ENCODE results near the gene ALG14.
"Not testable (repeated sequence)": the region's sequence is repeated elsewhere in the genome, so short reads cannot be mapped to it uniquely, and the experiment has no call there.

ALG14 gene

DNA sequence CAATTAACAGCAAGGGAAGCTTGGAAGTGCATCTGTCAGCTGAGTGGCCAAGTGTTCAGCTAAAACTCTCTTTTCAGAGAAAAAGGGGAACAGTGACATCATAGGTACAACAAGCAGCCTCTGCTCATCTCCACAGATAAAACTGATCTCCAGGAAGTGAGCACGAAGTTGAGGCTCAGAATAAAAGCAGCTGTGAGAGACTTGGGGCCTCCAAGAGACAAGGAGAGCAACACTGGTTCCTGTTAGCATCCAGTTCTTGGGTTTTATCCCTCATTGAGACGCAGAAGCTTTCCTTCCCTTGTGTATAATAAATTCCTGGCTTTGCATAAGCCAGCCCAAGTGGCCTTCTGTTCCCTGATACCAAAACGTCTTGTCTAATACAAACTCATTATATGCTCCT, 125.9 kb downstream of the ALG14 start:
- no peaks in the 10 kb centered on the region for H3K4me1 Mint-ChIP-seq (ENCODE audit: low read depth)
- H3K9me3 Mint-ChIP-seq, result no peaks in the 10 kb centered on the region
- H3K36me3 Mint-ChIP-seq (ENCODE audit: low read depth), result no peaks in the 10 kb centered on the region
- peaks cover 7% of the 10 kb centered on the region for H3K27me3 Mint-ChIP-seq
- H3K4me3 Mint-ChIP-seq, result no peak overlapping the region
- no peak overlapping the region for H3K27ac Mint-ChIP-seq
- DNase-seq, result no peak

DNA sequence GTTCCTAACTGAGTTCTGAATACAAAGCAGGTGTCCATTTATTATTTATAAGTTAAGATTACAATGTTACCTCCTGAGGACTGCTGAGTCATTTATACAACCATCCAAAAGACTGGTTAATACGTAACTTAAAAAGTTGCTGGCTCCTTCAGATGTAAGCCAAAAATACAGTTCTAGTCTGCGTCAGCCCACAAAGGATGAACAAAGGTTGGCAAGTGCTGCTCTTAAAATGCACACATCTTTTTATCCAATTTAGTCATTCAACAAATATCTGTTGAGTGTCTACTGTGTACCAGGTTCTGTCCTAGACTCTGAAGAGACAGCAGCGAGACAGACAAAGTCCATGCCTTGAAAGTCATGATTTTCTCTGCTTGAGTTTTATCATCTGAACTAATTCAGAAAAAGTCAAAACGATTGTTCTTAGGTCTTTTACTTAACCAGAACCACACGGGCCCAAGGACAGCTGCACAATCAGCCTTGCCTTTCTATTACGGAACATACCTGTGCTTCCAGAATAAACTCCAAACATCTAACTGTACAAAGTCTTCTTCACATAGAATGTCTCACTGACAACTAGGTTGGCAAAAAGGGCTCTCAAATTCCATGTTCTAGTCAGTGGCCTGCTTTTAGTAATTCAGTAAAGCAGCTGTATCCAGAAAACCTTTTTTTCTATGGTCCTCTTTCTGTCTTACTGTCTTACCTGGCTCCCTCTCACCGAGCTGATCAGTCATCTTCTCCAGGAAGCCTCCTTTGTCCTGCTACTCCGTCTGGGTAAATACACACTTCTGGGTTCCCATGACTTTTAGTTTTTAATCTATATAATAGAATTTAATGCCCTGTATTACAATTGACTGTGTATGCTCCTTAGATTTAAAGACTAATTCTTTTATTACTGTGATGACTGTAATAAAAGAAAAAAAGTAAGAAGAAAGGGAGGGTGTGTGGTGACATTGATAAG, 130.3 kb downstream of the ALG14 start:
- Mint-ChIP-seq H3K36me3 (ENCODE audit: low read depth) (no peaks in the 10 kb centered on the region), H3K27ac (no peak overlapping the region)

DNA sequence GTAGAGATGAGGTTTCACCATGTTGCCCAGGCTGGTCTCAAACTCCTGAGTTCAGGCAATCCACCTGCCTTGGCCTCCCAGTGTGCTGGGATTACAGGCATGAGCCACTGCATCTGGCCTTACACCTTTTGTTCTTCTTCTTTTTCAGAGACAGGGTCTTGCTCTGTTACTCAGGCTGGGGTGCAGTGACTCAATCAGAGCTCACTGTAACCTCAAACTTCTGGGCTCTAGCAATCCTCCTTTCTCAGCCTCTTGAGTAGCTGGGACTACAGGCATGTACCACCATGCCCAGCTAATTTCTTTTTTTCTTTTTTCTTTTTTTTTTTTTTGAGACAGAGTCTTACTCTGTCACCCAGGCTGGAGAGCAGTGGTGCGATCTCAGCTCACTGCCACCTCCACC, 131.3 kb downstream of the ALG14 start:
- not testable (repeated sequence) for H3K4me3 Mint-ChIP-seq; H3K27me3 Mint-ChIP-seq; H3K4me1 Mint-ChIP-seq (ENCODE audit: low read depth); H3K36me3 Mint-ChIP-seq (ENCODE audit: low read depth); DNase-seq; H3K9me3 Mint-ChIP-seq; H3K27ac Mint-ChIP-seq

More for the DNA sequence above, 130.3 kb downstream of the ALG14 start:
- peaks cover 10% of the 10 kb centered on the region for H3K27me3 Mint-ChIP-seq
- no peaks in the 10 kb centered on the region for H3K4me1 Mint-ChIP-seq (ENCODE audit: low read depth)
- no peak overlapping the region for H3K4me3 Mint-ChIP-seq
- no peaks in the 10 kb centered on the region for H3K9me3 Mint-ChIP-seq
- DNase-seq, result no peak

DNA sequence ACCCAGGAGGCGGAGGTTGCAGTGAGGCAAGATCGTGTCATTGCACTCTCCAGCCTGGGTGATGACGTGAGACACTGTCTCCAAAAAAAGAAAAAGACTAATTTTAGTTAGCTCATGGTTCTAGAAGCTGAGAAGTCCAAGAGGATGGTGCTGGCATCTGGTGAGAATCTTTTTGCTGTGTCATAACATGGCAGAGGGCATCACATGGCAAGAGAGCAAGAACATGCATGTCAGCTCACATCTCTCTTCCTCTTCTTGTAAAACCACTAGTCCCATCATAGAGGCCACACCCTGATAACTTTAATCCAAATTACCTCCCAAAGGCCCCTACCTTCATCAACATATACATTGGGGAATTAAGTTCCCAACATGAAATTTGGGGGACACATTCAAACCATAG, 132.0 kb downstream of the ALG14 start:
- no peaks in the 10 kb centered on the region for H3K4me1 Mint-ChIP-seq (ENCODE audit: low read depth)
- no peak for DNase-seq
- H3K27me3 Mint-ChIP-seq, result peaks cover 13% of the 10 kb centered on the region
- H3K36me3 Mint-ChIP-seq (ENCODE audit: low read depth), result no peaks in the 10 kb centered on the region
- no peak overlapping the region for H3K27ac Mint-ChIP-seq
- H3K4me3 Mint-ChIP-seq, result no peak overlapping the region
- no peaks in the 10 kb centered on the region for H3K9me3 Mint-ChIP-seq

DNA sequence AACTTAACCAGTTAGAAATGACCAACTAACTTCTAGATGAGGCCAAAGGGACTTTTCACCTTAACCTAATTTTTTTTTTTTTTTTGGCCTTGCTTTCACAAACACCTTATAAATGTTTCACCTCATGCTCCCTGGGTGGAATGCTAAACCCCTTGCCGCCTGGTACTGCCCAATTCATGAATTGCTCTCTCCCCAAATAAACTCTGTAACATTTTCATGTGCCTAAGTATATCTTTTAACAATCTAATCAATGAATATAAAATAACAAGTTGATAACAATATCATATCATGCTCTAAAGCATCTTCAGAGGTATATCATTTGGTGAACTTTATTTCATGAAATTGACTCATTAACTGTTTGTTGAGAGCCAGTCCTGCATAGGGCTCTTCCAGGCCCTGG, 134.9 kb downstream of the ALG14 start:
- Mint-ChIP-seq H3K4me1 (ENCODE audit: low read depth) (peaks cover 4% of the 10 kb centered on the region), H3K27ac (no peak overlapping the region), H3K36me3 (ENCODE audit: low read depth) (no peaks in the 10 kb centered on the region), H3K9me3 (no peaks in the 10 kb centered on the region), H3K27me3 (peaks cover 6% of the 10 kb centered on the region), H3K4me3 (no peak overlapping the region)
- no peak for DNase-seq

DNA sequence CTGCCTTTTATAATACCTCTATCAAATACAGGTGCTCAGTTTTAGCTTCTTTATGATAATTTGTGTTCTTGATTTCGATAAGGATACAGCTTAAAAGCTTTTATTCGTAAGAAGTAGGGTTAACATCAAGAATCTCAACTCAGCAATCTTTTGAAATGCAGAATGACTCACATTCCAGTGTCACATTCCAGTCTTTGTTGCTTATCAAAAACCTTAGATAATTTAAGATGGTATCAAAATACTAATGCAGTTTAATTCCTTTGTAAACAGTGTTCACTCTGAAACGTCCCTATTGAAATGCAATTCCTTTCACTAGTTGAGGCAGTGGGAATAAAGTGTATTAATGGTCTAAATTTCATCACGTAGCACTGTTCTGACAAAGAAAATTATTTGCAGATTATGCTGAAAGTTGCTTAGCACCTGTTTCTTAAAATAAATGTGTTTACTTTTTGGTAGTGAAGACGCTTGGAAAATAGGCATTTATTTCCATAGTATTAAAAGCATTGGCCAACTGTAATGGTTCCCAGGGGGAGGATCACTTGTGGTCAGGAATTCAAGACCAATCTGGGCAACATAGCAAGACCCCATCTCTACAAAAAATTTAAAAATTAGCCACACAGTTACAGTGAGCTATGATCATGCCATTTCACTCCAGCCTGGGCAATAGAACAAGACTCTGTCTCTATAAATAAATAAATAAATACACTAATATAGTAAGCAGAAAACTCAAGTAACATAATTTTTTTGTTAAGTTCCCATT, 135.7 kb downstream of the ALG14 start:
- no peak for DNase-seq
- Mint-ChIP-seq H3K27ac (no peak overlapping the region), H3K4me3 (no peak overlapping the region), H3K27me3 (peaks cover 6% of the 10 kb centered on the region), H3K36me3 (ENCODE audit: low read depth) (no peaks in the 10 kb centered on the region), H3K4me1 (ENCODE audit: low read depth) (peaks cover 4% of the 10 kb centered on the region), H3K9me3 (no peaks in the 10 kb centered on the region)

DNA sequence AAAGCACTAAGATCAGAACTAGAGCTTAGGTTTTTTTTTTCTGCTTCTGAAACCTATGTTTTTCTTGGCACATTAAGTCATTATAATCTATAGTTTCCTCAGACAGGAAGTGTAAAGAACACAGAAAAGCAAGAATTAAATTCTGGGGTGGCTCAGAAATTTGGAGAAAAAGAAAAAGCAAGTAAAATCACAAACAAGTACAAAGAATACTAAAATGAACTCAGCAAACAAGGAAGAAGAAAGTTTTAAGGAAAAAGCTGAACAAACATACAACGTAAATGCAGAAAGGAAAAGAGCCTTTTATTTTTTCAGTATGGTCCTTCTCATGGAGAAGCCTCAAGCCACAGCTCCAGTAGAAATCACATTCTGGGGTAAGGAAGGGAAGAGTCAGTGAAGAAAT, 137.3 kb downstream of the ALG14 start:
- DNase-seq, result no peak
- Mint-ChIP-seq H3K27me3 (peaks cover 6% of the 10 kb centered on the region), H3K4me1 (ENCODE audit: low read depth) (peaks cover 4% of the 10 kb centered on the region), H3K9me3 (no peaks in the 10 kb centered on the region), H3K4me3 (no peak overlapping the region), H3K27ac (no peak overlapping the region), H3K36me3 (ENCODE audit: low read depth) (no peaks in the 10 kb centered on the region)

DNA sequence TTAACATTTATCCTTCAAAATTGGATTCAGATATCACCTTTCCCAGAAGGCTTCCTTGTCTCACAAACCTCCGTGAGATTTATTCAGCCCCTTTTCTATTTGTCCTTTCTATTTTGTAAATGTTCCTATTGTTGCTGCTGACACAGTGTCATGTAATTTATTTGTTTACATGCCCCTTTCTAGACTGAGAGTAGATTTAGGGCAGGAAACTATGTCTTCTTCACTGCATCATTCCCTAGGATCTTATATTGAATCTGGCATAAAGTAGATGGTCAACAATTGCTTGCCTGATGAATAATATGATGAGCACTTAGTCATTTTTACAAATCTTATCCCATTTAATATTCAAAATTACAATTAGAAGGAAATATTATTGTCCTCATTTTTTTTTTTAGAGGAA, 137.7 kb downstream of the ALG14 start:
- H3K27me3 Mint-ChIP-seq, result peaks cover 6% of the 10 kb centered on the region
- H3K9me3 Mint-ChIP-seq, result no peaks in the 10 kb centered on the region
- H3K4me3 Mint-ChIP-seq, result no peak overlapping the region
- no peaks in the 10 kb centered on the region for H3K36me3 Mint-ChIP-seq (ENCODE audit: low read depth)
- H3K4me1 Mint-ChIP-seq (ENCODE audit: low read depth), result peaks cover 4% of the 10 kb centered on the region
- no peak overlapping the region for H3K27ac Mint-ChIP-seq
- no peak for DNase-seq

DNA sequence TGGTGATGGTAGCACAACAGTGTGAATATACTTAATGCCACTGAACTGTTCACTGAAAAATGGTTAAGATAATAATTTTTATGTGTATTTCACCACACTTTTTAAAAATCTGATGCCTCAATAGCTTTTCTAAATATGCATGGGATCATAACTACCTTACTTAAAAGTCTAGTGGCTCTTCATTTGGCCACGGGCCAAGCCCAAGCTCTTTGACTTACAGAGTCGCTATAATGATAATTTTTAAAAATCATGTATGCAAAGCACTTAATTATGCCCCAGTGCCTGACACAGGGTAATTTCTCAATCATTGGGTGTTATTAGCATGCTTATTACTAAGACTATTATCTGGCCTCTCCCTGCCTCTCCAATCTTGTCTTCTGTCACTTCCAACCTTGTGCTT, 138.2 kb downstream of the ALG14 start:
- Mint-ChIP-seq H3K27ac (no peak overlapping the region), H3K36me3 (ENCODE audit: low read depth) (no peaks in the 10 kb centered on the region), H3K27me3 (peaks cover 6% of the 10 kb centered on the region), H3K9me3 (no peaks in the 10 kb centered on the region), H3K4me1 (ENCODE audit: low read depth) (peaks cover 4% of the 10 kb centered on the region), H3K4me3 (no peak overlapping the region)
- no peak for DNase-seq

DNA sequence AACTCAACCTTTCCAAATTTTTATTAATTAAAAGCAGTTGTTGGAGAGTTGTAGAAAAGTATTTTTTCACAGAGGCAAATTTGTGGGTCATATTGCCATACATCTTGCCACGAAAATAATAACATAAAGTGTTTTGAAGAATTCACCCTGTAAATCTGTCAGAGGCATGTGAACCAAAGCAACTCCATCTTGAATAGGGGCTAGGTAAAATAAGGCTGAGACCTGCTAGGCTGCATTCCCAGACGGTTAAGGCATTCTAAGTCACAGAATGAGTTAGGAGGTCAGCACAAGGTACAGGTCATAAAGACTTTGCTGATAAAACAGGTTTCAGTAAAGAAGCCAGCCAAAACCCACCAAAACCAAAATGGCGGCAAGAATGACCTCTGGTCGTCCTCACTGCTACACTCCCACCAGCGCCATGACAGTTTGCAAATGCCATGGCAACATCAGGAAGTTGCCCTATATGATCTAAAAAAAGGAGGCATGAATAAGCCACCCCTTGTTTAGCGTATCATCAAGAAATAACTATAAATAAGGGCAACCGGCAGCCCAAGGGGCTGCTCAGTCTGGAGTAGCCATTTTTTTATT, 141.4 kb downstream of the ALG14 start:
- Mint-ChIP-seq H3K27ac (no peak overlapping the region), H3K9me3 (no peaks in the 10 kb centered on the region), H3K4me3 (no peak overlapping the region), H3K27me3 (peaks cover 20% of the 10 kb centered on the region), H3K36me3 (ENCODE audit: low read depth) (no peaks in the 10 kb centered on the region), H3K4me1 (ENCODE audit: low read depth) (peaks cover 7% of the 10 kb centered on the region)
- no peak for DNase-seq

DNA sequence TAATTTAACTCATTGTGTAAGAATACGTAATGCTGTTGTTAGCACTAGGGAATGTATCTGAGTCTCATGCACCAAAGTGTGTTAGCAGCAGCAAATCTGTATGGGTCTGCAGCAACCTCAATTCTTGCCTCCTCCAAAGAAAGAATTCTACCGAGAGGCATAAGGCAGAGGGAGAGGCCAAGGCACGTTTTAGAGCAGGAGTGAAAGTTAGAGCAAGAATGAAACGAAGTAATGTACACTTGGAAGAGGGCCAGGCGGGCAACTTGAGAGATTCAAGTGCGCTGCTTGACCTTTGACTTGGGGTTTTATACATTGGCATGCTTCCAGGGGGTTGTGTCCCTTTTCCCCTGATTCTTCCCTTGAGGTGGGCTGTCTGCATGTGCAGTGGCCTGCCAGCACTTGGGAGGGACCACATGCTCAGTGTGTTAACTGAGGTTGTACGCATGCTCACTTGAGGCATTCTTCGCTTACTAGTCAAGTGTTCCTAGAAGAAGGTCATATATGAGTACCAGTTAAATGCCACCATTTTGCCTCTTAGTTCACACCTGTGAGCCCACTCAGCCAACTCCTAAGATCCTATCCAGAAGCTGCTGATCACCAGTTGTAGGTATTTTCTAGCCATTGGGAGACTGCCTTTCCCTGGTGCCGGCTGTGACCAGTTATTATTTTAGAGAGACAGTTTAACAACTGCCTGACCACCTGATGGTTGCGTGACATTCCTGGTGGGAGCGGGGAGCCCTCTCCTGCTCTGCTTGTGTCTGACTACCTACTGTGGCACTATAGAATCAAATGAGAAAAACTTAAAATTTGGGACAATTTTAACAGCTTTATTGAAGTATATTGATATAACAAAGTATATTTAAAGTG, 143.2 kb downstream of the ALG14 start:
- DNase-seq, result no peak
- Mint-ChIP-seq H3K4me3 (no peak overlapping the region), H3K36me3 (ENCODE audit: low read depth) (no peaks in the 10 kb centered on the region), H3K27ac (no peak overlapping the region), H3K27me3 (peaks cover 33% of the 10 kb centered on the region), H3K9me3 (no peaks in the 10 kb centered on the region), H3K4me1 (ENCODE audit: low read depth) (peaks cover 16% of the 10 kb centered on the region)

DNA sequence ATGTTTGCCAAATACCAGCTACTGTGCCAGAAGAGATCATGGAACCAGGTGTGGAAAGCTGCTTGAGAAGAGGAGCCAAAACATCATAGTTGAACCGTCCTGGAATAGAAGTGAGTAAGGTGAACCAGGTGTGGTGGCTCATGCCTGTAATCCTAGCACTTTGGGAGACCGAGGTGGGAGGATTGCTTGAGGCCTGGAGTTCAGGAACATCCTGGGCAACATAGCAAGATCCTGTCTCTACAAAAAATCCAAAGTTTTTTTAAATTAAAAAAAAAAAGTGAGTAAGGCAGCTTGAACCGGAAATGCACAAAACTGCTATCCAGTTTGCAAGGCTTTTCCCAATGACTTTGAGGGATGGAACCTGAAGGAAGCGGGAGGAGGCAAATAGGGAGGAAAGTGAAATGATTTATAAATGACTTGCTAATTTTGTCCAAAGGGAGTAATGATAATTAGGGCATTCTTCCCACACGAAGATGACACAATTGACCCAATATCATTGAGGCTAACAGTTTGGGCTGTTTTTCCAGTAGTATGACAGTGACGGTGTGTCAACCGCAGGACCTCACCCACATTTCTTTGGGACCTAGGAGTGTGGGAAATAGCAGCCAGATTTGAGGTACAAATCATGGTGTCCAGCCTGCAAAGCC, 144.3 kb downstream of the ALG14 start:
- H3K36me3 Mint-ChIP-seq (ENCODE audit: low read depth), result no peaks in the 10 kb centered on the region
- H3K27me3 Mint-ChIP-seq, result peaks cover 42% of the 10 kb centered on the region
- H3K4me1 Mint-ChIP-seq (ENCODE audit: low read depth), result peaks cover 18% of the 10 kb centered on the region
- no peak overlapping the region for H3K4me3 Mint-ChIP-seq
- DNase-seq, result no peak
- H3K9me3 Mint-ChIP-seq, result no peaks in the 10 kb centered on the region
- no peak overlapping the region for H3K27ac Mint-ChIP-seq

DNA sequence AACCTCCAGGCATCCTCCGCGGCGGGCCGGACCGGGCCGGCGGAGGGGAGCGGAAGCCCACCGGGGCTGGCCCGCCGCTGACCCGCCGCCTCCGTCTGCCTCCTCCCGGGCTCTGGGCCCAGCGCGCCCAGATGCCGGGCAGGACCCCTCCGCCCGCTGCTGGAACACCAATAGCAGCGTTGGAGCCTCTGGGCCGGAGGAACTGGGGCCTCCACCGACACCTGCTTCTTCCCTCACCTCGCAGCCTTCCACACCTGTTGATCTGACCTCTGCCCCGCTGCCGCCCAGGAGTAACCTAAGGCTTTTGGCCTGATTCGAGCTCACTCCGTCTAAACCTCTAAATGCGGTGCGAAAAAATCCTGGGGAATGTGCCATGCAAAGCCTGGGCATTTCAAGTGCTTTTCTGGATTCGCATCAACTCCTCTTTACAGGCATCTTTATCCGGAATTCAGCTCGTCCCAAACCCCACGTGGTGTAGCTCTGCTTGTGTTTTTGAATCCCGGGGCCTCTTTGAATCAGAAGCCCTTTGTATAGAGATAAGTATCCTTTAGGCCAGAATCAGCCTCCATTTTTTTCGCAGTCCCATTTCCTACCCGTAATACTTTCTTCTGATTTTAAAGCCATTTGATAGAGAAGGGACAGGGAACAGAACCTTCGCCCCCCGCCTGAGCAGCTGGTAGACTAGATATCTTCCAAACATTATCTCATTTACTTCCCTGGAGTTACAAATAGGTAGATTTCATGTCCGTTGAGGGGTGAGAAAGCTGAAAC, 145.2 kb downstream of the ALG14 start:
- Mint-ChIP-seq H3K27me3 (peaks cover 49% of the 10 kb centered on the region), H3K4me3 (peak overlapping the region; percentile 62), H3K9me3 (no peaks in the 10 kb centered on the region), H3K36me3 (ENCODE audit: low read depth) (no peaks in the 10 kb centered on the region), H3K4me1 (ENCODE audit: low read depth) (peaks cover 19% of the 10 kb centered on the region), H3K27ac (peak overlapping the region; percentile 51)
- no peak for DNase-seq
